ENCODE measurements around the gene ASRGL1. TPM values are rescaled to one million over a fixed set of nuclear protein-coding genes. Genes with fewer than 3 reads are reported as not detected.
A peak's percentile ranks its signal among the peaks of the same experiment; 100 is the strongest.

The ASRGL1 gene
- polyA plus RNA-seq, 6 donors from 2014 or later = 0.57 to 3.1 (median 1.2) TPM; not detected in 1

DNA sequence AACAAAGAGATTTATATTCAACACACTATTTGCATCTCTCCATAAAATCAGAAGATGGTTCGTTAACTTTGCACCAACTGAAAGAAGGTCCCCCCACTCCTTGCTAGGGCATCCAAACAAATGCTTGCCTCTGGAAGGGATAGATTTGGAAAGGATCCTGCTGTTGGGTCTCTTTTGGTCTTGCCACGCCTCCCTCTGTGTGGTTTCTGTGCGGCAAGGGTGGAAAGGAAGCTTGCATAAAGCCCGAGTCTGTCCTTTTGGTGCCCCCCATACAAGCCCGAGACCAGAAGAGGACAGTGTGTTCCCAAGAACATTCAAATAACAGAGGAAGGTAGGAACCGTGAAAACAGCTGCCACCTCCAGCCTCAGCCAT, 96.6 kb downstream of the ASRGL1 start:
- H3K4me3 Mint-ChIP-seq = peak overlapping the region in 7 of 8 donors; percentile 17 to 81 (median 50)
- H3K27me3 Mint-ChIP-seq = peaks cover 0 to 8% (median 6%) of the 10 kb centered on the region in 3 donors
- no peaks in the 10 kb centered on the region for H3K36me3 Mint-ChIP-seq
- ATAC-seq (ENCODE audit: low read depth in 2 of 2) (no peak), DNase-seq (no peak)
- no peaks in the 10 kb centered on the region for H3K9me3 Mint-ChIP-seq
- H3K4me1 Mint-ChIP-seq = peaks cover 36 to 54% (median 49%) of the 10 kb centered on the region in 3 donors
- H3K27ac Mint-ChIP-seq = peak overlapping the region in 5 of 6 donors; percentile 1 to 95 (median 35)

DNA sequence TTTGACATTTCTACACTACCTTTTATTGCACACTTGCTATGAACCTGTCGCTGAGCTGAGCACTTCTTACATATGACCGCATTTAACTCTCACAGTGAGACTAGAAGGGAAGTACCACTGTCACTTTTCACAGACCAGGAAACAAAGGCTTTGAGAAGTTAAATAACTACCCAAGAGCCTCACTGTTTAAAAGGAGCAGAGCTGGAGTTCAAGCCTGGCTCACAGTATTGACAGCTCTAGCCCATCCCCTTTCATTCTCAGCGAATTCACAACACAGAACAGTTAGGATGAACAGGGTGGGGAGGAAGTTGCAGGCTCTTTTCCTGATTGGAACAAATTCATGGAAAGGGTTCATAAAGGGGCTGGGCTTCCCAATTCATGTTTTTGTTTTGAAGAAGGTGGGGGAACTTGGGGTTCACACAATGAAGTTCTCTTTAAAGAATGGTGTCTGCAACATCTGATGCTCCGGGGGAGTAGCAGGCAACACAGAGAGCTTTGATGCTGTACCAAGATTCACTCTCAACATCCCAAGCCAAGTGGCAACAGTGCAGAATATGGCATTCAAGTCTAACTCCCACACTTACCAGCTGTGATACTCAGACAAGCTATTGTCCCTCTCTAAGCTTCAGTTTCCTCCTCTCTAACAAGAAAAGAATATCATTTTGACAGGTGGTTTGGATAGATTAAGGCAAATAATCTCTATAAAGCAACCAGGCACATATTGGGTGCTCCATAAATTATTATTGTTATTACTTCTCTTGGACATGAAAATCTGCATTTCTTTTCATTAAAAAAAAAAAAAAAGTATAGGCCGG, 98.8 kb downstream of the ASRGL1 start:
- H3K4me3 Mint-ChIP-seq = peak overlapping the region in 2 of 8 donors; percentile 38 to 65
- DNase-seq (peak; percentile 10), ATAC-seq (ENCODE audit: low read depth in 2 of 2) (peak; percentile 68 to 88)
- peaks cover 32 to 52% (median 46%) of the 10 kb centered on the region in 3 donors for H3K4me1 Mint-ChIP-seq
- no peaks in the 10 kb centered on the region for H3K9me3 Mint-ChIP-seq
- H3K27me3 Mint-ChIP-seq = no peaks in the 10 kb centered on the region
- peak overlapping the region; percentile 17 to 87 (median 71) for H3K27ac Mint-ChIP-seq
- H3K36me3 Mint-ChIP-seq = no peaks in the 10 kb centered on the region

DNA sequence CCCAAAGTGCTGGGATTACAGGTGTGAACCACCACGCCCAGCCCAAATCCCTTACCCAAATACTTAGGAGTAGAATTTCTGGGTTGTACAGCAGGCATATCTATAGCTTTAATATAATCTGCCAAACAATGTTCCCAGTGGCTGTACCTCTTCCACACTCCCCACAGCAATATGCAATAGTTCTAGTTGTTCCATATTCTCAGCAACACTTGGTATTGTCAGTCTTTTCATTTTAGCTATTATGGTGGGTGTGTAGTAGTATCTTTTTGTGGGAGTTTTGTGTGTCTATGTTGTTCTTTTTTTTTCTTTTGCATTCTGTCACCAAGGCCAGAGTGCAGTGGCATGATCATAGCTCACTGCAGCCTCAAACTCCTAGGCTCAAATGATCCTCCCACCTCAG, 100.4 kb downstream of the ASRGL1 start:
- Mint-ChIP-seq H3K27me3 (no peaks in the 10 kb centered on the region), H3K9me3 (no peaks in the 10 kb centered on the region), H3K4me3 (no peak overlapping the region), H3K36me3 (no peaks in the 10 kb centered on the region), H3K4me1 (peaks cover 28 to 46% (median 39%) of the 10 kb centered on the region in 3 donors), H3K27ac (no peak overlapping the region)
- ATAC-seq (ENCODE audit: low read depth in 2 of 2) = no peak
- DNase-seq = no peak

DNA sequence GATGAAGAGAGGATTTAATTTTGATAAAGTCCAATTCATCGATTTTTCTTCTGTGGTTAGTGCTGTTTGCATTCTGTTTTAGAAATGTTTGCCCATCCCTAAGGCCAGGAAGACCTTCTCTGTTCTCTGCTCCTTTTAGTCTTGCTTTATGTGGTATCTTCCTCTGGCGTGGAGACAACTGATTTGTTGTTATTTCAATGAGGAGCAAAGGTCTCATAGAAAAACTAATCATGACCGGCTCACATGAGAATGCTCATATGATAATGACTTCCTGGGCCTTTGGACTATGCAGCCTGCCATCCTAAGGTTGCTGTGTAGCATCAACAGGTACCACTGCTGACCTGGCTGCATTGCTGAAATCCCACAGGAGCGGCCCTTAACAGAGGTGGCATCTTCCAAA, 101.4 kb downstream of the ASRGL1 start:
- Mint-ChIP-seq H3K4me1 (peaks cover 26 to 42% (median 36%) of the 10 kb centered on the region in 3 donors), H3K4me3 (no peak overlapping the region), H3K27me3 (no peaks in the 10 kb centered on the region), H3K9me3 (no peaks in the 10 kb centered on the region), H3K27ac (peak overlapping the region in 1 of 6 donors; percentile 67), H3K36me3 (no peaks in the 10 kb centered on the region)
- DNase-seq (no peak), ATAC-seq (ENCODE audit: low read depth in 2 of 2) (no peak)

DNA sequence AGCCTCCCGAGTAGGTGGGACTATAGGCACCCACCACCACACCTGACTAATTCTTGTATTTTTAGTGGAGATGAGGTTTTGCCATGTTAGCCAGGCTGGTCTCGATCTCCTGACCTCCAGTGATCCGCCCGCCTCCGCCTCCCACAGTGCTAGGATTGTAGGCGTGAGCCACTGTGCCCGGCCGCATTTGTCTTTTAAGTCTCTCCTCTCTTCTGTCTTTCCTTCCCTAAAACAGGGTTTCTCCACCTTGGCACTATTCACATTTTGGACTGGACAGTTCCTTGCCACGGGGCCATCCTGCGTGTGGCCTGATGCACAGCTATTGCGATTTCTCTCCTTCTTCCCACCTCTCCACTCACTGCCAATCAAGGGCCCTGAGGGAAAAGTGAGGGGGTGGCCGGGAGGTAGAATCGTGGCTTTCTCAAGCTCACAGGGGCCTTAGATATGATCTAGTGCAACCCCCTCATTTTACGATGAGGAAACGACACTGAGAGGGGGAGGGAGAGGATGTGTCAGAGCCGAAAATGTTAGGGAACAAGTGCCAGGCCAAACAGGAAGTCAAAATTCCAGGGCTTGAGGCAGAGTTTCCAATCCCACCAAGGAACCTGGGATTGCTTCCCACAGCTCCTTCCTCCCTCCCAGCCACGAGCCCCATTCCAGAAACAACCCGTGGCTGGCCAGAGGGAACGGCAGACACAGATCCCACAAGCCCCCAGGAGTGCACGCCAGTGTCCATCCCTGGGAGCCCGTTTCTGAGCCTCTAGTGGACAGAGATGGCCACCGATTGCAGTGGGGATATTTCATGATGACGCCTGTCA, 102.7 kb downstream of the ASRGL1 start:
- H3K9me3 Mint-ChIP-seq = no peaks in the 10 kb centered on the region
- DNase-seq (no peak), ATAC-seq (ENCODE audit: low read depth in 2 of 2) (no peak)
- H3K27me3 Mint-ChIP-seq = no peaks in the 10 kb centered on the region
- no peaks in the 10 kb centered on the region for H3K36me3 Mint-ChIP-seq
- no peak overlapping the region for H3K4me3 Mint-ChIP-seq
- H3K27ac Mint-ChIP-seq = peak overlapping the region in 3 of 6 donors; percentile 58 to 70 (median 69)
- H3K4me1 Mint-ChIP-seq = peaks cover 28 to 42% (median 37%) of the 10 kb centered on the region in 3 donors

Other genes with a start within 250 kb of the ASRGL1 start
- gene INCENP, start 213.4 kb upstream of the ASRGL1 start, polyA plus RNA-seq (ENCODE audit: low read depth in 6 of 6) = 1 to 10 TPM in 5 of 6 donors, not detected in 1; 1.3 to 2.8 (median 2.0) TPM
- not detected for gene SCGB1D1, start 147.2 kb upstream of the ASRGL1 start, polyA plus RNA-seq (ENCODE audit: low read depth in 6 of 6)
- not detected for gene SCGB2A1, start 128.8 kb upstream of the ASRGL1 start, polyA plus RNA-seq (ENCODE audit: low read depth in 6 of 6)
- not detected for gene SCGB1D2, start 95.2 kb upstream of the ASRGL1 start, polyA plus RNA-seq (ENCODE audit: low read depth in 6 of 6)
- gene SCGB2A2, start 67.3 kb upstream of the ASRGL1 start, polyA plus RNA-seq (ENCODE audit: low read depth in 6 of 6) = not detected
- not detected for gene SCGB1D4, start 38.4 kb upstream of the ASRGL1 start, polyA plus RNA-seq (ENCODE audit: low read depth in 6 of 6)
- gene SCGB1A1, start 81.6 kb downstream of the ASRGL1 start, polyA plus RNA-seq (ENCODE audit: low read depth in 6 of 6) = not detected
- 10 to 100 TPM in 5 of 6 donors, 1 to 10 TPM in 1; 2.0 to 45.3 (median 15.9) TPM for gene AHNAK, start 209.4 kb downstream of the ASRGL1 start, polyA plus RNA-seq (ENCODE audit: low read depth in 6 of 6)
- gene EEF1G, start 236.4 kb downstream of the ASRGL1 start, polyA plus RNA-seq (ENCODE audit: low read depth in 6 of 6) = 1,000 to 10,000 TPM; 1,313 to 1,862 (median 1,450) TPM